Stimulated activated CD8-positive, alpha-beta memory T cell treated with anti-CD3 and anti-CD28 coated beads, Interleukin-7, amount 100 ng/mL, for 1 hour (primary cell): Measurements from ENCODE around the gene EFCAB5.
"Not testable (repeated sequence)": the region's sequence is repeated elsewhere in the genome, so short reads cannot be mapped to it uniquely, and the experiment has no call there.

Source experiments
- DNase-seq, 2 donors: peaks; one replicate each; pipeline ENCODE4 v3.0.0-alpha.2; 2020; ENCODE audit warnings: low read depth in 2 of 2

Gene EFCAB5

GRCh38 chr17:29935909-29936308 is 5.5 kb upstream of the EFCAB5 start:
- DNase-seq = not testable (repeated sequence)

DNA sequence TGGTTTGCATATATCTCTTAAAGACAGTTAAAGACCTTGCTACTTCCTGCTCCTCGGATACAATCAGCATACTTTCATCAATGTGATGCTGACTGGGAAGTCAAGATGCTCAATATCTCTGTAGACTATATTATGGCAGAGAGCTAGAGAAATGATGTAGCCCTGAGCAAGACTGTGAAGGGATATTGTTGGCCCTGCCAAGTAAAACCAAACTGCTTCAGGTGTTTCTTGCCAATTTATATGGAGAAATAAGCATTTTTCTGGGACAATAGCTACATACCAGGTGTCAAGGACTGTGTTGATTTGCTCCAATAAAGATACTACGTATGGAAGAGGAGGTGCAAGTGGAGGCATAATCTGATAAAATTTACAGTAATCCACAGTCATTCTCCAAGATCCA is 4.7 kb upstream of the EFCAB5 start:
- no peak for DNase-seq

- DNase-seq = no peak
Observed at GRCh38 chr17:29945281-29945680, 3.8 kb downstream of the EFCAB5 start.

DNA sequence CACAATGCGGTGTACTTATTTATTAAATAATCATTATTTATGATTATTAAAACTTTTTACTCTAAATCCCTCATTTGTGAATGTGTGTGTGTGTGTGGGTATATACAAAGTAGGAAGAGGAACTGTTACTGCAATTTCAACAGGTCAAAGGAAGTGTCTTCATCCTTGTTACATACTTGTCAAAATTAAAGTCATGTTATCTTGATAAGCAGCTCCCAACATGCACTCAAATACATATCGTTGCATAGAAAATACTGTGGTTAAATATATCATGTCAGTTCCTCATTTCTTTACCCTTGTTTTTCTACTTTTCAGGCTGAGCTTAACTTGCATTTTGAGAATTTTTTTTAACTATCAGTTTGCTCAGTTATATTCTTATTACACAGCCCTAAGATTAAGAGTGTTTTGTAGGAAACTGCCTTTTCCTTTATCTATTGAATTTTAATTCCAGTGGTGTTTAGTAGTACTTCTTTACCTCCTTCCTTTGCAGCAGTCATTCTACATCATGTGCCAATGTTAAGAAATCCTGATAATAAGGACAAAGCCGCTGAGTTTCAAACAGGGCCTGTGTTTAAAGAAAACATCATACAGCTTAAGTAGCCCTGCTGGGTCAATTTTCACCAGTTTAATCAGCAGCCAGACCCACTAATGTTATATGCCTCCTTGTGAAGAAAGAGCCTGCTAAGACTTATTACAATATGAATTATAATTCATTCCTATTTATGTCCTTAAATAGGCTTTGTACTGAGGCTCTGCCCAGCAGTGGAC is 7.2 kb downstream of the EFCAB5 start:
- DNase-seq = no peak

- no peak for DNase-seq
Observed at GRCh38 chr17:29949696-29950095, 8.3 kb downstream of the EFCAB5 start.

GRCh38 chr17:29954405-29954804 is 13.0 kb downstream of the EFCAB5 start:
- no peak for DNase-seq

GRCh38 chr17:29956225-29956624 is 14.8 kb downstream of the EFCAB5 start:
- no peak for DNase-seq

- not testable (repeated sequence) for DNase-seq
Observed at GRCh38 chr17:29957488-29957887, 16.1 kb downstream of the EFCAB5 start.

DNA sequence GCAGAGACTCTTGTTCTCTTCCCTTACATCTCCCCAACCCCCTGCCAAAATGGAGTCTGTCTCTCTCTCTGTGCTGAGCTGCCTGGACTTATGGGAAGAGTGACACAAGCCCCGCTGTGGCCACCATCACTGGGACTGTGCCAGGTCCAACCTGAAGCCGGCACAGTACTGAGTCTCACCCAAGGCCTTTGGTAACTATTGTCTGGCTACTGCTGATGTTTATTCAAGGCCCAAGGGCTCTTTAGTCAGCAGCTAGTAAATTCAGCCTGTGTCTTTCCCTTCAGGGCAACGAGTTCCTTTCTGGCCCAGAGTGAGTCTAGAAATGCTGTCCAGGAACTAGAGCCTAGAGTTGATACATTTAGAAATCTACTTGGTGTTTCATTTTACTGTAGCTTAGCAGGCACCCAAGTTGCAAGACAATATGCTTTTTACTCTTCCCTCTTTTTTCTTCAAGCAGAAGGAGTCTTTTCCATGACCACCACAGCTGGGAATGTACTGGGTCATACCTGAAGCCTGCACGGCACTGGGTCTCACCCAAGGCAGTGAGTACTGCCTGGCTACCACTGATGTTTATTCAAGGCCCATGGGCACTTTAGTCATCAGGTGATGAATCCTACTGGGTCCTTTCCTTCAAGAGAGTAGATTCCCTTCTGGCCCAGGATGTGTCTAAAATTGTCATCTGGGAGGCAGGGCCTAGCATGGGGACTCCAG is 17.7 kb downstream of the EFCAB5 start:
- DNase-seq = no peak

GRCh38 chr17:29959658-29960337 is 18.4 kb downstream of the EFCAB5 start:
- no peak for DNase-seq

DNA sequence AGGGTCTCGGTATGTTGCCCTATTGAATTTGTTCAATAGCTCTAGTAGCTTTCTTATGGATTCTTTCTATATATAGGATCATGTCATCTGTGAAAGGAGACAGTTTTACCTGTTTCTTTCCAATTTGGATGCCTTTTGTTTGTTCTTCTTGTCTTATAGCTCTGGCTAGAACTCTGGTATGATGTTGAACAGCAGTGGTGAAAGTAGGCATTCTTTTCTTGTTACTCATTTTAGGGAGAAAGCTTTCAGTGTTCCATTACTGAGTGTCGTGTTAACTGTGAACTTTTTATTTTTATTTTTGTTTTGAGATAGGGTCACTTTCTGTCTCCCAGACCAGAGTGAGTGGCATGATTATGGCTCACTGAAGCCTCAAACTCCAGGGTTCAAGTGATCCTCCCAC is 21.2 kb downstream of the EFCAB5 start:
- no peak for DNase-seq

GRCh38 chr17:29968271-29968670 is 26.8 kb downstream of the EFCAB5 start:
- no peak for DNase-seq

DNA sequence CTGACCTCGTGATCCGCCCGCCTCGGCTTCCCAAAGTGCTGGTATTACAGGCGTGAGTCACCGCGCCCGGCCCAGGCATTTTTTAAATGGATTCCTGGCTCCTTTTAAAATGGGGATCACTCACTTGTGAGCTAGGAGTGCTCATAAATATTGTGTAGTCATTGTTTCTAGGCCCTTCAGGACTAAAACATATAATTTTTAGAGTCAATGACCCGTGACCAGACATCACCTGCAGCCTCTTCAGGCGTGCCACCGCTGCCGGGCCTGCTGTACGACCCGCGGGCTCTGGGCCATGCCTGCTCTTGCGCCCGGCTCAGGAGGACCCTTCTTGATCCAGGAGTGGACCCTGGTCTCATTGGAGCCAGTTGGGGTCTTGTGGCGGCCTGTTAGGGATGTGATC is 30.8 kb downstream of the EFCAB5 start:
- DNase-seq = no peak

DNA sequence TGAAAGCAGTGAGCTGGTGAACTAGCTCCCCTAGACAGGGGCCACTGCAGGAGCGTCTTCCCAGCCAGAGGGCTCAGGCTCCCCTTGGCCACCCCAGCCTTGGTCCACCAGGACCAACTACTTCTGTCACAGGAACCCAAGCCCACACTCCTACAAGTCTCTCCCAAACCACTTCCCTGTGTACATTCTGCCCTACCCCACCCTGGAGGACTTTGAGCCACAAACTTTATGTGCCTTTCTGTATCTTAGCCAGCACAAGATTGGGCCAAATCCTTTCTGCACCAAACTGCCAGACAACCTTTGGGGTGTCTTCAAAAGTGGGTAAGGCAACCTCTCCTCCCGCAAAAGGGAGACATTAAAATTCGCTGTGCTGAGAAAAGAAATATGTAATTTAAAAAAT is 31.6 kb downstream of the EFCAB5 start:
- DNase-seq = no peak

DNA sequence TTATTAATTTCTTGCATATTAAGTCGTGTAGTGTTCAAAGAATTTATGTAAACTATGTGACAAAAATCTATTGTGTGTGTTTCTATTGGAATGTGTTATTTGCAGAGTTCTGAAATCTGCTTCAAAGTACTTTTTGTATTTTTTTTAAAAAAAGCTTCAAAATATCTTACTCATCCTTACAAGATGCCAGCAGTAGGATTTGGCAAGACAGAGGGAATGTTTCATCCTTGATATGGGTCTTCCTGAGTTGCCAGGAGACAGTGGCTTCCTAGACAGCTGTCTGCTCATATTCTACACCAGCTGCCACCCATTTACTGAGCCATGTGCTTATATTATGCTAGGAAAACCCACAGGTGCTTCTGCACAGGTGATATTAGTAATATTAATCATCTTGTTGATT is 36.4 kb downstream of the EFCAB5 start:
- DNase-seq = no peak

DNA sequence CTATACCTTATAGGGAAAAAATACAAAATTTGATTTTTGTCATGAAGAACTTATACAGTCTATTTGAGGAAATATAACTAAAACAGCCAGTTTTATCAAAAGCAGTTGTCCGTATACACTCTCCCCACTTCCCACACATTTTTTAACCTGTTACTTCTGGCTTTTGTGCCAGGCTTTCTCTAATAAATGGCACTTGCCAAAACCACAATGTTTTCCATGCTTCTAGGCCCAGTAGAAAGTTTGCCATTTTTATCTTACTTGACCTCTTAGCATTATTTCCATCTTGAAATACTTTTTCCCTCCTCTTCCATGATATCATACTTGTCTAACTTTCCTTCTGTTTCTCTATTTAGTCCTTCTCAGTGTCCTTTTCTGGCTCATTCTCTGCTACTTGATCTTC is 38.8 kb downstream of the EFCAB5 start:
- no peak for DNase-seq

- no peak for DNase-seq
Observed at GRCh38 chr17:29982991-29983653, 41.7 kb downstream of the EFCAB5 start.

DNA sequence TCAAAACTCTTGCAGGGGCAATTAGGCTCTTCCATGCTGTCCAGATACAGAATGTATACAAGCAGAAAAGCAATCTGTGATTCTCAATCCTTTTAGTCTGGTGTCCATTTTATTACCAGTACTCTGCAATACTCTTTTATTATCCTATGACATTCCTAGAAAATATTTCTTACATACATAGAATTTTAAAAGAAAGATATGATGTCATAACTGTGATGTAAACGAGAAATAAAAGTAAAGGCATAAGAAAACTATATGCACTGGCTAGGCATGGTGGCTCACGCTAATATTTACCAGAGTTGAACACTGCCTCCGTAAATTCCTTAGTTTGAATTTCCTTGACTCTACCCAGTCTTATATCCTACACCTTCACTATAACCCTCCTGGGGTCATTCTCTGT is 55.0 kb downstream of the EFCAB5 start:
- DNase-seq = no peak

DNA sequence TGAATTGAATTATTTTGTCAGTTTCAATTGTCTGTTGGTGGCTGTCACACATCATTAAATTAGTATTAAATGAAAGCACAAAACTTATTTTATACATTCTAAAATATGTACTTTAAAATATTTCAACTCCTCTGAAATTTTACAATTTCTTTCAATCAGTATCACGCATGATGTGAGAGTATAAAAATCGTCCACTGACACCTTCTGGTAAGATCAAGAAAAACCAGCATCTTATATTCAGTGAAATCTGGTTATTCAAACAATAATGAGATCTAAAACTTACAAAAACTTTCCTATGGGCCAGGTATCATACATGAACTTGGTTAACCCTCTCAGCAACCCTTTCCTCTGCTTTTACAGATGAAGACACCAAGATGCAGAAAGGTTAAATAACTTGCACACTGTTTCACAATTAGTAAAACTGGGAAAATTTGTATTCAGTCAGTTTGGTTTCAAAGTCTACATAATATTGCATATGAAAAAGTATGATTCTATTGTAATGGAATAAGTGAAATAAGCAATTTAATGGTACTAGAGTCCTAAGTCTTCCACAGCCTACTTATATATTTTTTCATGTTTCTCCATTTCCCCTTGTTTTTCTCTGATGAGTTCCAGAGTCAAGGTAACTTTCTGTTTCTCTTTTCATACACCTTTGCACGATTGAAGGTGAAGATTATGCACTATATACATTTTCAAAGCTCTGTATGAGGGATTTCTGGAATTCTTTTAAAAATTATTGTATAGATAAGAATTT is 58.7 kb downstream of the EFCAB5 start:
- DNase-seq = no peak

- DNase-seq = no peak
Observed at GRCh38 chr17:30000755-30001257, 59.4 kb downstream of the EFCAB5 start.

- no peak for DNase-seq
Observed at GRCh38 chr17:30002088-30002487, 60.7 kb downstream of the EFCAB5 start.
